ENCODE data around the gene NARF. TPM values are rescaled to one million over a fixed set of nuclear protein-coding genes. Genes with fewer than 3 reads are reported as not detected.

The NARF gene
- total RNA-seq, 2 donors from 2014 or later = 68.7 to 75.5 TPM

GRCh38 chr17:82446124-82446523 is 12.4 kb upstream of the NARF start:
- H3K4me1 ChIP-seq = peaks cover 4% of the 10 kb centered on the region
- no peak overlapping the region for H3K9ac ChIP-seq (ENCODE audit: low read depth in 2 of 2, low read length in 2 of 2)
- intact Hi-C loops (cut with DNase I) = no loop called here
- DNase-seq = no peak
- no peak for TF ChIP-seq CTCF (IDR thresholded peaks at IDR 0.05)
- no peaks in the 10 kb centered on the region for H3K36me3 ChIP-seq
- H3K27ac ChIP-seq = no peak overlapping the region
- no peaks in the 10 kb centered on the region for H3K9me3 ChIP-seq
- no peaks in the 10 kb centered on the region for H3K27me3 ChIP-seq
- no peak overlapping the region for H3K4me3 ChIP-seq

GRCh38 chr17:82446649-82447048 is 11.9 kb upstream of the NARF start:
- no peaks in the 10 kb centered on the region for H3K27me3 ChIP-seq
- no peak overlapping the region for H3K9ac ChIP-seq (ENCODE audit: low read depth in 2 of 2, low read length in 2 of 2)
- intact Hi-C loops (cut with DNase I) = no loop called here
- H3K27ac ChIP-seq = no peak overlapping the region
- DNase-seq = no peak
- no peaks in the 10 kb centered on the region for H3K9me3 ChIP-seq
- TF ChIP-seq CTCF (IDR thresholded peaks at IDR 0.05) = no peak
- no peak overlapping the region for H3K4me3 ChIP-seq
- H3K4me1 ChIP-seq = peaks cover 4% of the 10 kb centered on the region
- no peaks in the 10 kb centered on the region for H3K36me3 ChIP-seq

GRCh38 chr17:82447876-82448275 is 10.7 kb upstream of the NARF start:
- intact Hi-C loops (cut with DNase I) = no loop called here
- H3K4me3 ChIP-seq = no peak overlapping the region
- no peak for DNase-seq
- no peaks in the 10 kb centered on the region for H3K36me3 ChIP-seq
- peaks cover 4% of the 10 kb centered on the region for H3K4me1 ChIP-seq
- no peak overlapping the region for H3K9ac ChIP-seq (ENCODE audit: low read depth in 2 of 2, low read length in 2 of 2)
- TF ChIP-seq CTCF (IDR thresholded peaks at IDR 0.05) = no peak
- no peaks in the 10 kb centered on the region for H3K27me3 ChIP-seq
- H3K9me3 ChIP-seq = no peaks in the 10 kb centered on the region
- no peak overlapping the region for H3K27ac ChIP-seq

DNA sequence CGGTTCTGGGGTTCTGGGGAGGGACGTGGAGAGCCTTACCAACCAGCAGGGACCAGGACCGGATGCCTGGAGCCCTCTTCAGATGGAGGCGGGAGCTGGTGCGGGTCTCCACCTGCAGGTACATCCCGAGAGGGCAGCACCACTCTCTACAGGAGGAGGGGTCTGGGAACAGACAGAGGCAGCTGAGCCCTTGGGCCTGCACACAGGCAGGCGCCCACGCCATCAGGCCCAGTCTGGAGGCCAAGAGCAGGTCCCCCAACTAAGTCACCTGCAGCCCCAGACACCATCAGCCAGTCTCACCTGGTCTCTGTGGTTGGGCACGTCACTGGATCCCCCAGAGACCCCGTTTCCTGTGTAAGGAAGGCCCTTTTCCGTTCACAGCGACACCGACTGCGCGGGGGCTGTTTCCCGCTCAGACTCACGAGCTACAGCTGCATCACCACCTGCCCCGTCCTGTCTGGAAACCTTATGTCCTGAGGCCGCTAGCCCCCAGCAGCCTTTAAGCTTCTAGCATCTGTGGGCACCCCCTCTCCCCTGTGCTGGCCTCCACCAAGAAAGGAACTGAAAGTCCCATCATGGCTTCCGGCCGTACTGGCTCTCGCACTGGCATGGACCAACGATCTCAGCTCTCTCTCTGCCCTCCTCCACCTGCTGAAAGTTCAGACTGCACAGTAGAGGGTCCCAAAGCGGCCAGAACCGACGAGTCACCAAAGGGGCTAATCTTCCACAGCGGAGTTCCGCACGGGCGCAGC is 9.2 kb upstream of the NARF start:
- DNase-seq = no peak
- no peaks in the 10 kb centered on the region for H3K9me3 ChIP-seq
- peak overlapping the region; percentile 91 for H3K27ac ChIP-seq
- TF ChIP-seq CTCF (IDR thresholded peaks at IDR 0.05) = no peak
- peaks cover 4% of the 10 kb centered on the region for H3K4me1 ChIP-seq
- H3K27me3 ChIP-seq = no peaks in the 10 kb centered on the region
- H3K4me3 ChIP-seq = peak overlapping the region; percentile 97
- no peaks in the 10 kb centered on the region for H3K36me3 ChIP-seq
- intact Hi-C loops (cut with DNase I) = no loop called here
- H3K9ac ChIP-seq (ENCODE audit: low read depth in 2 of 2, low read length in 2 of 2) = peak overlapping the region; percentile 42 to 96

DNA sequence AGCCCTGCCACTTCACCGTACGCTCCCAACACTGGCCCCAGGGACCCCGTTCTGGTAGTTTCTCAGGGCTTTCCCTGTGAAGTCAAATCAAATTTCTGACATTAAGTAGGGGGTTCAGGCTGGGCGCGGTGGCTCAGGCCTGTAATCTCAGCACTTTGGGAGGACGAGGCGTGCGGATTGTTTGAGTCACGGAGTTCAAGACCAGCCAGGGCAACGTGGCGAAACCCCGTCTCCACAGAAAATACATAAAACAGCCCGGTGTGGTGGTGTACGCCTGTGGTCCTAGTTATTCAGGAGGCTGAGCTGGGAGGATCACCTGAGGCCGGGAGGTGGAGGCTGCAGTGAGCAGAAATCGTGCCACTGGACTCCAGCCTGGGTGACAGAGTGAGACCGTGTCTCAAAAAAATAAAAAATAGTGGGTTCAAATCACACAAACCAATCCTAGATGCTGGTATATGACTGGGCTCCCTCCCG is 8.6 kb upstream of the NARF start:
- H3K27me3 ChIP-seq = no peaks in the 10 kb centered on the region
- no peaks in the 10 kb centered on the region for H3K36me3 ChIP-seq
- no peaks in the 10 kb centered on the region for H3K9me3 ChIP-seq
- no peak for TF ChIP-seq CTCF (IDR thresholded peaks at IDR 0.05)
- peak overlapping the region; percentile 91 for H3K27ac ChIP-seq
- peak overlapping the region; percentile 97 for H3K4me3 ChIP-seq
- H3K4me1 ChIP-seq = peaks cover 4% of the 10 kb centered on the region
- H3K9ac ChIP-seq (ENCODE audit: low read depth in 2 of 2, low read length in 2 of 2) = peak overlapping the region; percentile 85 to 96
- DNase-seq = peak; percentile 25
- intact Hi-C loops (cut with DNase I) = no loop called here
